ENCODE data around the gene PEG3. TPM values are rescaled to one million over a fixed set of nuclear protein-coding genes. Genes with fewer than 3 reads are reported as not detected.

Gene PEG3
- polyA plus RNA-seq, 1 donor (not counting 4 experiments of a cell fraction or from before 2014, with no cell fraction given) = 0.14 TPM

GRCh38 chr19:56832352-56832928 lies 8.1 kb downstream of the PEG3 start:
- H3K4me2 ChIP-seq (ENCODE audit: control insufficient read depth, extremely low read depth, insufficient read depth, low read depth, low read length) = no peak overlapping the region
- H3K36me3 ChIP-seq (ENCODE audit: control insufficient read depth in 2 of 2, extremely low read depth in 1 of 2, insufficient read depth in 2 of 2, low read length in 2 of 2) = no peaks in the 10 kb centered on the region
- H3K4me3 ChIP-seq (ENCODE audit: control insufficient read depth in 2 of 3, extremely low read depth in 1 of 3, insufficient read depth in 2 of 3, low read depth in 1 of 3, low read length in 3 of 3) = no peak overlapping the region
- H3K9me3 ChIP-seq (ENCODE audit: control insufficient read depth, low read depth, low read length) = peaks cover 9% of the 10 kb centered on the region
- H2AFZ ChIP-seq (ENCODE audit: control insufficient read depth, low read length) = no peak overlapping the region
- dilution Hi-C loops (cut with MboI; ENCODE audit: extremely low pct_ligation_motif_present, low sequenced_read_pairs) = no loop called here
- H3K27ac ChIP-seq (ENCODE audit: control insufficient read depth, insufficient read depth, low read length) = no peak overlapping the region
- H4K20me1 ChIP-seq (ENCODE audit: control insufficient read depth, extremely low read depth, insufficient read depth, low read length) = no peaks in the 10 kb centered on the region
- H3K4me1 ChIP-seq (ENCODE audit: control insufficient read depth, extremely low read depth, insufficient read depth, low read length) = no peaks in the 10 kb centered on the region
- TF ChIP-seq CTCF (optimal IDR thresholded peaks at IDR 0.05 in 1 of 3, IDR thresholded peaks at IDR 0.05 in 1 of 3, conservative IDR thresholded peaks at IDR 0.05 in 1 of 3; ENCODE audit: extremely low read depth in 1 of 3, insufficient read depth in 2 of 3, low read length in 3 of 3) (no peak), EZH2 (IDR thresholded peaks at IDR 0.05; ENCODE audit: low read length) (no peak)
- no peak for FAIRE-seq
- no peaks in the 10 kb centered on the region for H3K79me2 ChIP-seq (ENCODE audit: control insufficient read depth, insufficient read depth, low read length)
- H3K9me1 ChIP-seq (ENCODE audit: control insufficient read depth, extremely low read depth, insufficient read depth, low read length) = no peaks in the 10 kb centered on the region
- DNase-seq (ENCODE audit: low read depth, low spot score) = no peak
- H3K27me3 ChIP-seq (ENCODE audit: control insufficient read depth, extremely low read depth, insufficient read depth, low read length) = no peaks in the 10 kb centered on the region
- H3K9ac ChIP-seq (ENCODE audit: control insufficient read depth, extremely low read depth, insufficient read depth, low read length) = no peak overlapping the region

GRCh38 chr19:56831255-56831654 lies 9.3 kb downstream of the PEG3 start:
- H3K4me1 ChIP-seq (ENCODE audit: control insufficient read depth, extremely low read depth, insufficient read depth, low read length) = no peaks in the 10 kb centered on the region
- no peak overlapping the region for H3K4me2 ChIP-seq (ENCODE audit: control insufficient read depth, extremely low read depth, insufficient read depth, low read depth, low read length)
- no peaks in the 10 kb centered on the region for H3K36me3 ChIP-seq (ENCODE audit: control insufficient read depth in 2 of 2, extremely low read depth in 1 of 2, insufficient read depth in 2 of 2, low read length in 2 of 2)
- no peak overlapping the region for H2AFZ ChIP-seq (ENCODE audit: control insufficient read depth, low read length)
- no peak for TF ChIP-seq CTCF (optimal IDR thresholded peaks at IDR 0.05 in 1 of 3, IDR thresholded peaks at IDR 0.05 in 1 of 3, conservative IDR thresholded peaks at IDR 0.05 in 1 of 3; ENCODE audit: extremely low read depth in 1 of 3, insufficient read depth in 2 of 3, low read length in 3 of 3)
- no peak for TF ChIP-seq EZH2 (IDR thresholded peaks at IDR 0.05; ENCODE audit: low read length)
- H3K9ac ChIP-seq (ENCODE audit: control insufficient read depth, extremely low read depth, insufficient read depth, low read length) = no peak overlapping the region
- FAIRE-seq (no peak), DNase-seq (ENCODE audit: low read depth, low spot score) (no peak)
- no peaks in the 10 kb centered on the region for H3K79me2 ChIP-seq (ENCODE audit: control insufficient read depth, insufficient read depth, low read length)
- no peaks in the 10 kb centered on the region for H4K20me1 ChIP-seq (ENCODE audit: control insufficient read depth, extremely low read depth, insufficient read depth, low read length)
- H3K27ac ChIP-seq (ENCODE audit: control insufficient read depth, insufficient read depth, low read length) = no peak overlapping the region
- no peaks in the 10 kb centered on the region for H3K9me1 ChIP-seq (ENCODE audit: control insufficient read depth, extremely low read depth, insufficient read depth, low read length)
- H3K4me3 ChIP-seq (ENCODE audit: control insufficient read depth in 2 of 3, extremely low read depth in 1 of 3, insufficient read depth in 2 of 3, low read depth in 1 of 3, low read length in 3 of 3) = no peak overlapping the region
- H3K27me3 ChIP-seq (ENCODE audit: control insufficient read depth, extremely low read depth, insufficient read depth, low read length) = no peaks in the 10 kb centered on the region
- dilution Hi-C loops (cut with MboI; ENCODE audit: extremely low pct_ligation_motif_present, low sequenced_read_pairs) = no loop called here
- peaks cover 9% of the 10 kb centered on the region for H3K9me3 ChIP-seq (ENCODE audit: control insufficient read depth, low read depth, low read length)

Data from keratinocyte (primary cell).